Stimulated activated CD4-positive, alpha-beta T cell treated with anti-CD3 and anti-CD28 coated beads, Interleukin-1b, Interleukin-23, amount 100 ng/mL, for 1 hour (primary cell): Measurements from ENCODE around the gene OSBPL2.

ENCODE experiments used
- DNase-seq, 2 donors: peaks; one replicate each; pipeline ENCODE4 v3.0.0-alpha.2; 2020; ENCODE audit warnings: low read depth in 2 of 2

The OSBPL2 gene

DNA sequence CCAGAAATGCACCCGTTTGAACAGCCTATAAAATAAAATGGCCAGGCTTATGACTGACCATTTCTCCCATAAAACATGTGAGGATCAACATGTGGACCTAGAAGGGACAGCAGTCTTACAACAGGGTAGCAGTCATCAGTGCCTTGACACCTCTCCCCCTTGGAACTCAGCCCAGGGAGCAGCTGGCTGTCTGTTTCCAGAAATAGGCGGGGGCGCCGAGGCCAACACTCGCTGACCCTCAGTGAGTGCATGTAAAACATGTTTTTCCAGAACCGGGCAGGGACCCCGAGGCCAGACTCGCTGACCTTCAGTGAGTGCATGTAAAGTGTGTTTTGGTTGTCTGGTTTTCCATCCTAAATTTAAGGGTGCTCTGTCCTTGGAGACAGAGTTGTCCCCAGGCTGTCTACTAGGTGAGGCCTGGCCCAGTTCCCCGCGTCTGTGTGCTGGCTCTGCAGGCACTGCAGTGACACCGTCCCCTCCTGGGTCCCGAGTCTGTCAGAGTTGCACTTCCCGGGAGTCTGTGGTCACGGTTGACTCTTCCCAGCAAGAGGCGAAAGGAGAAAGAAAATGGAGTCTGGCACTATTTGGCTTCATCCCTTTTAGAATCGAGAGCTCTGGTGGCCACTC, 44.7 kb downstream of the OSBPL2 start:
- no peak for DNase-seq

DNA sequence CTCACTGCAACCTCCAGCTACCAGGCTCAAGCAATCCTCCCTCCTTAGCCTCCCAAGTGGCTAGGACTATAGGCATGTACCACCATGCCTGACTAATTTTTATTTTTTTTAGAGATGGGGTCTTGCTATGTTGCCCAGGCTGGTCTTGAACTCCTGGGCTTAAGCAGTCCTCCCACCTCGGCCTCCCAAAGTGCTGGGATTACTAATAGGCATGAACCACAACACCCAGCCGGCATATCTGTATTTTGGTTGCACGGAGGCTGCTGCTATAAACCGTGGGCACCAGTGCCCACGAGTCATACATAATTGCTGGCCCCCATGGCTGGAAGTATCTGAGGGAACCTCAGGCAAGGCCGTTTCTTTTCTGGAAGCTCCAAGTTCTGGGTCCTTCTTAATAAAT, 46.1 kb downstream of the OSBPL2 start:
- no peak for DNase-seq

DNA sequence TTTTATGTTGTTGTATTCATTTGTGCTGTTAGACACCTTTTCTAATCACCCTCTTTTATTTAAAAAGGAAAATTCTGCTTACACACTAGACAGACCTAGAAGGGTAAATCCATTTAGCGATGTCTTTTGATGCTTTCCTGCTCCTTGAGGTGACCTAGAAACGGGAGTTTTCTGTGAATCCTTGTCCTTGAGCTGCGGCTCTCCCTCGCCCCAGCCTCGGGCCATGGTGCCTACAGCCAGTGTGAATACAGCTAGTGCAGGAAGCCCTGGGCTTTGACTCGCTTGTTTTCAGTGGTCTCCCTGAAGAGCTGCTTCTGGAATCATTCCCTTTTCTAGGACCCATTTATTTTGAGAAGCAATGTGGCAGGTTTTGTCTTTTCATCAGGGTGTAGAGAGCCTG, 46.8 kb downstream of the OSBPL2 start:
- DNase-seq, result no peak

DNA sequence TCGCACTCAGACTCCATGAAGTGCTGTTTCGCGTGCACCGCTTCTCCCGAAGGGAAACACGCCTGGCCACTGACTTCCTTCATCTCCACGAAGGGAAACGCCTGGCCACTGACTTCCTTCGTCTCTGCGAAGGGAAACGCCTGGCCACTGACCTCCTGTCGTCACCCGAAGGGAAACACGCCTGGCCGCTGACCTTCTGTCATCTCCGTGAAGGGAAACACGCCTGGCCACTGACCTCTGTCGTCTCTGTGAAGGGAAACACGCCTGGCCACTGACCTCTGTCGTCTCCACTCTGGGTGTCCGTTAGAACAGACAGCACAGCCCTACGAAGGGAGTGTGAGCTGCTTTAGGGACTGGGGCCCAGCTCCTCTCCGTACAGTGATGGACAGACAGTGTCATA, 47.4 kb downstream of the OSBPL2 start:
- no peak for DNase-seq

DNA sequence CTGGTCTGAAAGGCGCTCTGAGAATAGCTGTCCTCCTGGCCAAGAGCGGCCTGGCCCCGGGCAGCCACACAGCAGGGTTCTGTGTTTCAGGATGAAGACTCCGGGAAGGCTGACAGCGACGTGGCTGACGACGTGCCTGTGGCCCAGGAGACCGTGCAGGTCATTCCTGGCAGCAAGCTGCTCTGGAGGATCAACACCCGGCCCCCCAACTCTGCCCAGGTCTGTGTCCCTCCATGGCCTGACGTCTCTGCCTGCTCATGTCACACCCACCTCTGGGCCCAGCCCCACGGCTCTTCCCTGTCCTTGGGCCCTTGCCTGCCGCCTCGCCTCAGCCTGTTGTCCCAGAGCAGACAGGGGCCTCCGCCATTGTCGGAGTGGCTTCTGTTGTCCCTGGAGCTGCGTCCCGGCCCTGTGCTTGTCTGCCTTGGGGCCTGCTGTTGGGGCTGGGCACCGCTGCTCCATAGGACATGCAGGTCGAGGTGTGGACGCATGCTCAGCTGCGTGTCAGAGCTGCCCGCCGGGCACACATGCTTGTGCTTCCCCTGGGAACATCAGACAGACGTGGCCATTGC, 48.3 kb downstream of the OSBPL2 start:
- DNase-seq, result no peak

DNA sequence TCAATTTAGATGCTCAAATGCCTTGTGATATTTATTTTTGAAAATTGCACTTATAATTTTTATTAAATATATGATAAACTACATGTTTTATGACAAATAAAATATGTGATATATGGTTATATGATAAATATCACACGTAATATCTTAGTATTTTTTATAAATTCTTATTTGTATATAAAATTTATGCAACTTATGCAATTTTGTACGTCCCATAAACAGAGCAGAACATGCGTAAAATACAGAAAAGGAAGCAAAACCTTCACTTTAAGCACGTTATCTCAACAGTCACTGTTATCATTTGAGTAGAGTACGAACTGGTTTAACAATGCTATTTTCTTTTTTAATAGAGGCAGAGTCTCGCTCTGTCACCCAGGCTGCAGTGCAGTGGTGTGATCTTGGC, 48.8 kb downstream of the OSBPL2 start:
- no peak for DNase-seq

DNA sequence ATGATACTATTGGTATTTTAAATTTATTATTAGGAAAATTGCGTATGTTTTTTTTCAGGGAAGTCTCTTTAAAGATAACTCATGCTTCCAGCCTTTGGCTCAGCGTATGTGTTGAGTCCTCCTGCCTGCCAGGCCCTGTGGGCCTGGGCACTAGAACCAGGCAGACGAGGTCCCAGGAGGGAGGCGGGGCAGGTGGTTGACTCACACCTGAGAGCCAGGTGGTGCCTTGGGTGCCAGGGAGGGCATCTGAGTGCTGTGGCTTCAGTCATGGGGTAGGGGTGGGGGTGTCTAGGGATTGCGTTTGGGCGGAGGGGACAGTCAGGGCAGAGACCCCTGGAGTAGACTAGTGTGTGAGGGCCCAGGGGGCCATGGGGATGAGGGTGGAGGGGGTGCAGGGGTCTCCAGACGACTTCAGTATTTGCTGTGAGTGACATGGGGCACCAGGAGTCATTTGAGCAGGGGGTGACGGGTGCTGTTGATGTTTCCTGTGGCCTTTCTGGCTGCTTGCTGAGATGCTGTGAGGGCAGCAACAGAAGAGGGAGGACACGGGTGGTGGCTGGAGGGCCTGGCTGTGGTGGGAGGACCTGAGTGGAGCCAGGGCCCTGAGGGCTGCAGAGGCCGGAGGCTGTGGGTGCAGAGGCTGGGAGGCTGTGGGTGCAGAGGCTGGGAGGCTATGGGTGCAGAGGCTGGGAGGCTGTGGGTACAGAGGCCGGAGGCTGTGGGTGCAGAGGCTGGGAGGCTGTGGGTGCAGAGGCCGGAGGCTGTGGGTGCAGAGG, 49.6 kb downstream of the OSBPL2 start:
- DNase-seq, result no peak

DNA sequence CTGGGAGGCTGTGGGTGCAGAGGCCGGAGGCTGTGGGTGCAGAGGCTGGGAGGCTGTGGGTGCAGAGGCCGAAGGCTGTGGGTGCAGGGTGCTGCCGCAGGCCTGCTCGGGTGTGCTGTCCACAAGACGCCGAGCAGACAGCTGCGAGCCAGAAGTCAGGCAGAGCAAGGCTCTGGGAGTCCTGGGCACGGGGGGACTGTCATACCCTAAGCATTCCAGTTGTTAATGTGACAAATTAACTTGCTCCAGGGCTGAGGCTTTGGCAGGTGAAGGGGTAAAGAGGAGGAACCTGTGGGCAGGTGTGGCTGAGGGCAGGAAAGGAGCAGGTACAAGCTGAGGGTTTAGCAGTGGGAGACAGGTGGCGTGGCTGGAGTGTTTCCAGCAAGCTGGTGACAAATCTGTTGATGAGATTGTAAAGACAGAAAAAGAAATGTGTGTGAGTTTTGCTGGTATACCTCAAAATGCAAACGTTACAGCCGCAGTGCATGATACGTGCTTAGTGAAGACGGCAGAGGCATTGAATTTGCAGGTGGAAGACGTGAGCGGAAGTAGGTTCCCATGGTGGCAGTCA, 50.3 kb downstream of the OSBPL2 start:
- no peak for DNase-seq

DNA sequence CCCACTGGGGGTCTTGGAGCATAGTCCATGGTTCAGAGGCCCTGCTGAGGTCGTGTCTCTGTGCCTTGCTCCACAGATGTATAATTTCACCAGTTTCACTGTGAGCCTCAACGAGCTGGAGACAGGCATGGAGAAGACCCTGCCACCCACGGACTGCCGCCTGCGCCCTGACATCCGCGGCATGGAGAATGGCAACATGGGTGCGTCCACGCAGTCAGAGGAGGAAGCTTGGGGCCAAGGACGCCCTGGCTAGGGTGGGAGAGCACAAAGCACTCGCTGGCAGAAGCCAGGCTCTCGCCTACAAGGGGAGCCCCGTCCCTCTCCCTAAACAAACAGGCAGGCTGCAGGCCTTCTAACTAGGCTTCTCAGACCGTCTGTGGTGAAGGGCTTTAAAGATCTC, 50.8 kb downstream of the OSBPL2 start:
- DNase-seq, result no peak

DNA sequence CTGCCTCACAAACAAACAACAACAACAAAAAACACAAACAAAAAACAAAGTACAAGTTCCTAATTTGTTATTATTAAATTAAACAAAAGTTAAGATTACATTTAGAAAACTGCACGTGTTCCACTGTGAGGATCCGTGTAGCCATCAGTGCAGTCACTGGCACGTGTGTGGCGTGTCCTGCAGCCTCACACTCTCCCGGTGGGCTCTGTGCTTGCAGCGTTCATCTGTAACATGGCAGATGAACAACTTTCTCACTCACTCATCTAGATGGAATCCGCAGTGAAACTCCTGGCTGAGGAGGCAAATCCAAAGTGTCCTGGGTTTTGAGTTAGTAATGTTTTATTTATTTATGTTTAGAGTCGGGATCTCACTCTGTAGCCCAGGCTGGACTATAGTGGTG, 51.6 kb downstream of the OSBPL2 start:
- DNase-seq, result no peak

DNA sequence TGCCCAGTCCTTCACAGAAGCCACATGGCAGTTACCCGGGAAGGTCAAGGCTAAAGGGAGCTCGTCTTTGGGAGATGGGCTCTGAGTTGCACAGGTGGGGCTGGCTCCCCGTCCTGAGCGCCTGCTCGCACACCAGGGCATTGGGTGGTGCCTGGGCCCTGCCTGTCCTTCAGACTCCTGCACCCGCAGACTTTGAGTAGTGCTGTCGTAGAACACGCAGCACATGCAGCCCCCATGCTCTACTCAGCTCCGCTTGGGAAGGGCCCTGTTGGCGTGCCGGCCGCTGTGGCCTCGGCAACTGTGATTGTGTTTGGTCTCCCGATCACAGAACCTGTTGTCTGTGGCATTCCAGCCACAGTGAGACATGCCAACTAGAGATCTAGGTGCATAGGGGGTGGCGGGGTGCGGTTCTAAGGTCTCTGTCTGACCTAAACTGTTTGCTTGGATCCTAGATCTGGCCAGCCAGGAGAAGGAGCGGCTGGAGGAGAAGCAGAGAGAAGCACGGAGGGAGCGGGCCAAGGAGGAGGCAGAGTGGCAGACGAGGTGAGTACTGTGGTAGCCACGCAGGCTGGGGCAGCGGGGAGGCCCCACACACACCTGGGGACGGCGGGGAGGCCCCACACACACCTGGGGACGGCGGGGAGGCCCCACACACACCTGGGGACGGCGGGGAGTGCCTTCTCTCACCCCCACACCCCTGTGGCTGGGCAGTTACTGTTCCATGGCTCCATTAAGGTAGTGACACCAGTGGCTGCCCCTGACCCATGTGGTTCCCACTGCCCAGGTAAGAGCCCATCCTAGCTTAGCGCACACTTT, 53.1 kb downstream of the OSBPL2 start:
- no peak for DNase-seq

DNA sequence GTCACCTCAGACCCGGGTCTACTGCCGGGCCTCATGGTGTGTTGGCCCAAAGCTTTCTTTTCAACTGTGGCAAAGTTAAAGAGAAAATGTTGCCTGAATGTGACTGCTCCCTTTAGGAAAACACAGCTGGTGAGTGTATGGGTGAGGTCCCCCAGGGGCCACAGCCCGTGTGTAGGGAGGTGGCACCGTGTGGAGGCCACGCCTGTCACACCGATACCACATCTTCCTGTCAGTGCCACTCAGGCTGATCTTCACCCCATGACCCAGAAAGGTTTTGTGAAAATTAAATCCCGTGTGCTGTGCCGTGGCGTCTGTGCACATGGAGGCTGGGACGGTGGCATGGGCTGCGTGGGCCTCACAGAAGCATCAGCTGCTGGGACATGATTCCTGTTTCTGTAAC, 53.8 kb downstream of the OSBPL2 start:
- no peak for DNase-seq

DNA sequence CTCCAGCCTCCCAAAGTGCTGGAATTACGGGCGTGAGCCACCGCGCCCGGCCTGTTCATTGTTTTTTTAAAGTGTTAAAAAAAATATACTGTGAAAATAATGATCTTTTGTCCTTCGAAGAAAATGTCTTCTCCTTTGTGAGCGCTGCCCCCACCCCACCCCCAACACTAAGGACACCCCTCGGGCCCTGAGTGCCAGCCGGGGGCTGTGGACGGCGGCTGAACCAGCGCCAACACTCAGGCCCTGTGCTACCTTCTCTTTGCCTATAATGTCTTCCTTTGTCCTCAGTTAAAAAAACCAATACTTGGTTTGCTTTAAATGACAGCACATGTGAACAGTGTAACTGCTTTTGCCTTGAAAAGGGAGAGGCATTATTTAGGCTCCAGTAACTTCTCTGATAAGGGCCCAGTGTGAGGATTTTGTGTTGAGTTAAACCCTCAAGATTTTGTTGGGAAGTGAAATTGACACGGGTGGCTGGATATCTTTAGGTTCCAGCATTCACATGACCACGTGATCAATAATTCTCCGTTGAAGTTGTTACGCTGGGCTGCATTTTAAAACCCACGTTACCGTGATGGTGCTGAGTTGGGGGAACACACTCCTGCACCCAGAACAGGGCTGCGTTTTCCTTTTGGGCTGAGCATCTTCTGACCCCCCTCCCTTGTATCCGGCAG, 54.9 kb downstream of the OSBPL2 start:
- no peak for DNase-seq

DNA sequence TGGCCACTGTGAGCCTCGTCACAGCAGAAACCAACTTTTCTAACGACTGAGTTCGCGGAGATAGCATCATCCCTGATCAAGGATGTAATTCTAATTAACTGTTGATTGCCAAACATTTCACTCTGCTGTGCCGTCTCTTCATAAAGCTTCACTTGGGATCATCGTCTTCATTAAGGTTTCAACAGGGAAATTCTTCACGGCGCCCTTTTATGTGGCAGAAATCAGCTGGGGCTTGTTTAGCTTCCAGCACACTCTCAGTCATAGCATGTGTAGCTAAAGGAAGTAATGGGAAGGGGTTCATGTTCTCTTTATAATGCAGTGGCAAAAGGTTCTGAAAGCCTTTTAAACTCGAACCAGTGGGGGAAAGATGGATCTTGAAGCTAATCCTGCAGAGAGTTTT, 55.6 kb downstream of the OSBPL2 start:
- no peak for DNase-seq

DNA sequence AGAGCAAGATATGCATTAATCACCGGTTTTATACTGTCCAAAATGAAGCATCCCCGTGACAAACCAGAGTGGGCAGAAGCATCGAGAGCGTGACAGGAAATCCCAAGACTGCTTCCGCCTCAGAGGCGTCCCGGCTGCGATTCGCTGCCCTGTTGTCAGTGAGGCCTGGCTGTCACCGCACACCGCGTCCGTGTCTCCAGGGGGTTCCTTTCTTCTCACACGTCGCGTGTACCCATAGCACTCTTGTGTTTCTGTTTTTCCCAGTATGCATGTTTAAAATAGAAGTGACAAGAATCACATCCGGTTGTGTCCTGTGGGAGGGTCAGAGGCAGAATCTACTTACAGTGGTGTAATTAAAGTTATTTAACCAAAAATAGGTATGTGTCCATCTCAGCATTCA, 56.2 kb downstream of the OSBPL2 start:
- no peak for DNase-seq

DNA sequence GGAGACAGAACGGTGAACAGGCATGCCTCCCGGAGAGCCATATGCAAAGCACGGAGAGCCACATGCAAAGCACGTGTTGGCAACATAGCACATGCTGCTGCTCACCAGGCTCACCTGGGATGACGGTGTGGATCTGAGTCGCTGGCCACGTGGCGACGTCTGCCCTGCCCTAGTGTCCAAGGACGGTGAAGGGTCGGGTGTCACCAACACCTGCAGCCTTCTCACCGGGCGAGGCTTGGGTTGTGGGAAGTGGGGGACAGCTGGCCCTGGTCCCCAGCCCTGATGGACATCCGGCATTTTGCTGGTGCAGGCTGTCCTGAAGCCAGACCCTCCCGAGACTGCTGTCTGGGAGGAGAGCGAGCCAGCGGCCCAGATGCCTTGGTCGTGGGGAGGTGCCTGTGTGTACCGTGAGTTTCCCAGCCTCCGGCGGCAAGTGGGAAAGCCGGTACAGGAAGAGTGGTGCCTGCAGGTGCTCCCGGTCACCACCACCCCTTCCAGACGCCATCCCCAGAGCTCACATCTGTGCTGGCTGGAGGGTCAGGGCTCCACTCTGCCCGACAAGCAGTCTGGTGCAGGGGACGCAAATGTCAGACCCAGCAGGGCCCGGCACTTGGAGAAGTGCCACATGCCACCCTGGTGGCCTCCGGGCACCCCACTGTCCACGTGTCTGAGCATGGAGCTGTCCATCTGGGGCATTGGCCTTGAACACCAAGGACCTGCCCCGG, 58.6 kb downstream of the OSBPL2 start:
- no peak for DNase-seq

DNA sequence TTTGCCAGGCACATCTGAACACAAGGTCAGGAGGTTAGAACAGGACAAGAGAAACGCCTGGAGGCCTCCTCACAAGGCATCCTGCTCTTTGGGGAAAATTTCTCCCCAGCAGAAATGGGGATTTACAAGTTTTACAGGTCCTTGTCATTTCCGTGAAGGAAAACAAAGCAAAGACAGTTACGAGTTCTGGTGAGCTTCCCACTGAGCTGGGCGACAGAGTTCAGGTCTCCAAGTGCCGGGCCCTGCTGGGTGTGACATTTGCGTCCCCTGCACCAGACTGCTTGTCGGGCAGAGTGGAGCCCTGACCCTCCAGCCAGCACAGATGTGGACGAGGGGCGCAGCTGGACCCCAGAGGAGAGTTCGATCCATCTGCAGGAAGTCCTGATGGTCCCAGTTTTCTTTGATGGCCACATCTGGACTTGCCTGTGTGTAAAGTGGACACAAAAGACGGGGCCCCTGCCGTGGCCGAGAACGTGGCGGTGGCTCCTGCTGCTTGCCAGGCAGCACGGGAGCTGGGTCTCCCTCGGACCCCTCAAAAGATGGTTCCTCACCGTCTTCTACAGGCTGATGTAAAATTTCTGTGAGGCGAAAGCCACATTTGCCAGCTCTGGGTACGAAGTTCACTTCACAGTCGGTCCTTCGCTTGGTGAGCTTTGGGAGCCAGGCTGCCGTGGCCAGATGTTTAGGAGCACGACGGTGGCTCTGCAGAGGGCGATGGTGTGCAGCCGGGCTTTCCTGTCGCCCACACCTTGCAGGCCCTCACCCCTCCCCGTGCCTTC, 59.3 kb downstream of the OSBPL2 start:
- no peak for DNase-seq

DNA sequence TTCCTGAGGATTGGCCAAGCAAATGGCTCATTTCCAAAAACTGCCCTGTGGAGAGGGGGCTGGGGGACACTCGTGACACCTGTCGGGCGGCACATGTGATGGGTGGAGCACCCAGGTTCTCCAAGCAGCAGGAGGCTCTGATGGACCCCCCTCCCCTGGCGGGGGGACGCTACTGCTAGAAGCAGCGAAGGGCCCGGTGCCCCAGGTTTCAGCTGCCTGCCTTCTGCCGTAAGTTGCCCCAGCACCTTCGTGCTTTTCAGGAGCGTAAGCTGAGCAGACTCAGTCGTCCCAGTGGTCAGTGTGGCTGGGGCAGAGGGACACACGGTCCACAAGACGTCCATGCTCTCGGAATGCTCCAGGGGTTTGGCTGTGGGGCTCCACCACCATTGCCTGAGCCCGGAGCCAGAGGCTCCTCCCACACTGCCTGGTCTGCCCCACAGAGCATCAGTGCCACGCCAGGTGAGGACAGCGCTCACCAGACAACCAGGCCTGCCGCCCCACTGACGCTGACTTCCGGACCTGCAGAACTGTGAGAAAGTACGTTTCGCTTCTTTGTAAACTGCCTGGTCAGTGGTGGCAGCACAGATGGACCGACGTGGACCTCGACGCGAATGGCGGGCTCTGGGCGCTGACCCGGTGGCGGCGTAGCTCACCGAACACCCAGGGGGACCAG, 60.4 kb downstream of the OSBPL2 start:
- DNase-seq, result no peak

DNA sequence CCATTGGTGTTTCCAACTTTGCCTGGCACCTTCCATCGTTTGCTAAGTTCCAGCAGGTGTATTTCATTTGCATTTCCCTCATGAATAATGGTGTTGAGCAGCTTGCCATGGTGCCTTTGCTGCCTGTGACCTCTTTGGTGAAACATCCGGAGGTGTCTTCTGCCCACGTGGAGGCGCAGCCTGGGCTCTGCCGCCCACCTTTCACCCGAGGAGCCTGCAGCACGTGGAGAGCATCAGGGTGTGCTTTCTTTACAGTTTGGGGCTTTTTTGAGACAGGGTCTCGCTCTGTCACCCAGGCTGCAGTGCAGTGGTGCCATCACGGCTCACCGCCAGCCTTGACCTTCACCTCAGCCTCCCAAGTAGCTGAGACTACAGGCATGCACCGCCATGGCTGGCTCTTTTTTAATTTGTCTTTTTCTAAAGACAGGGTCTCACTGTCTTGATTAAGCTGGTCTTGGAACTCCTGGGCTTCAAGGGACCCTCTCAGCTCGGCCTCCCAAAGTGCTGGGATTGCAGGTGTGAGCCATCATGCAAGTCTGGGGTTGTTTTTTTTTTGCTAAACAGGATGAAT, 61.4 kb downstream of the OSBPL2 start:
- DNase-seq, result no peak
